B cell (primary cell): ENCODE measurements around the gene ANK3. TPM values are rescaled to one million over a fixed set of nuclear protein-coding genes. Genes with fewer than 3 reads are reported as not detected.

Source experiments
- ATAC-seq: fragments of 200-7000 bp; cut with Tn5 transposase; one replicate; pipeline ENCODE4 v1.10.0; 2021; ENCODE audit warnings: low read depth, mild to moderate bottlenecking, moderate number of reproducible peaks, moderate library complexity
- CTCF ChIA-PET: fragments of 350-600 bp; sonication (Branson Sonifier 250); formaldehyde crosslinking; loops from one replicate; lab custom pipeline; 2021; ENCODE audit warnings: antibody characterized with exemption, inconsistent platforms; lab: Charles Lee
- POLR2A ChIA-PET: fragments of 350-600 bp; sonication (Branson Sonifier 250); formaldehyde crosslinking; loops from one replicate; lab custom pipeline; 2021; ENCODE audit warnings: antibody characterized with exemption; lab: Charles Lee
- DNase-seq: peaks from one replicate; pipeline ENCODE4 v3.0.0; 2013
- H2AFZ ChIP-seq: 2 replicates; pipeline ENCODE4 v1.6.1; 2012; ENCODE audit warnings: mild to moderate bottlenecking, low read depth, low read length; ENCODE audit not compliant: insufficient read depth, poor library complexity, severe bottlenecking
- H3K27ac ChIP-seq, 2 donors: 1 replicate in 1 of 2; 2 replicates in 1 of 2; pipeline ENCODE4 v1.5.1; 2012 to 2013; ENCODE audit warnings: low read length in 2 of 2, mild to moderate bottlenecking in 2 of 2, moderate library complexity in 1 of 2
- H3K27me3 ChIP-seq, 4 experiments: fragments of 200-600 bp in 1 of 4; sonication (generic) in 1 of 4; replicated peaks in 1 of 4; 1 replicate in 2 of 4; 2 replicates in 2 of 4; pipeline versions ENCODE4 v1.6.1 to v1.7.0; 2013 to 2016; ENCODE audit warnings: low read length in 3 of 4, mild to moderate bottlenecking in 2 of 4, mixed read lengths in 1 of 4, moderate library complexity in 1 of 4; ENCODE audit not compliant: insufficient read depth in 4 of 4, control insufficient read depth in 3 of 4; ENCODE audit errors: control extremely low read depth in 1 of 4
- H3K36me3 ChIP-seq, 2 experiments: replicated peaks in 1 of 2; 1 replicate in 1 of 2; 2 replicates in 1 of 2; pipeline versions ENCODE4 v1.6.1 to v1.7.1; 2013; ENCODE audit warnings: low read length in 1 of 2; ENCODE audit not compliant: insufficient read depth in 2 of 2, control insufficient read depth in 1 of 2; ENCODE audit errors: control extremely low read depth in 1 of 2, extremely low read depth in 1 of 2
- H3K4me1 ChIP-seq, 2 donors: fragments of 200-600 bp in 1 of 2; sonication (generic) in 1 of 2; 1 replicate in 1 of 2; 2 replicates in 1 of 2; pipeline versions ENCODE4 v1.5.1 to v1.6.1; 2013 to 2017; ENCODE audit warnings: low read length in 2 of 2; ENCODE audit not compliant: control insufficient read depth in 2 of 2, insufficient read depth in 2 of 2
- H3K4me2 ChIP-seq: replicated peaks from 2 replicates; pipeline ENCODE3; 2012; ENCODE audit warnings: mild to moderate bottlenecking, low read depth, low read length; ENCODE audit not compliant: poor library complexity, severe bottlenecking
- H3K4me3 ChIP-seq, 5 experiments: fragments of 200-600 bp in 1 of 5; sonication (generic) in 1 of 5; 1 replicate in 3 of 5; 2 replicates in 2 of 5; pipeline versions ENCODE4 v1.5.1 to v1.7.0; 2011 to 2016; ENCODE audit warnings: low read length in 4 of 5, mild to moderate bottlenecking in 4 of 5, low read depth in 2 of 5, control low read depth in 1 of 5, moderate library complexity in 1 of 5; ENCODE audit not compliant: insufficient read depth in 1 of 5; ENCODE audit errors: control extremely low read depth in 1 of 5, extremely low read depth in 1 of 5
- H3K79me2 ChIP-seq: fragments of 200-600 bp; sonication (generic); one replicate; pipeline ENCODE4 v1.6.0; 2016; ENCODE audit warnings: low read length; ENCODE audit not compliant: control insufficient read depth, insufficient read depth
- H3K9ac ChIP-seq: fragments of 200-600 bp; sonication (generic); 2 replicates; pipeline ENCODE4 v1.6.1; 2017; ENCODE audit warnings: mild to moderate bottlenecking, low read length, moderate library complexity
- H3K9me3 ChIP-seq, 3 donors: one replicate each; pipeline versions ENCODE4 v1.6.1 to v1.7.1; 2013; ENCODE audit warnings: low read length in 2 of 3; ENCODE audit not compliant: control insufficient read depth in 2 of 3, insufficient read depth in 1 of 3; ENCODE audit errors: control extremely low read depth in 1 of 3
- H4K20me1 ChIP-seq: 2 replicates; pipeline ENCODE4 v1.6.0; 2012; ENCODE audit warnings: mild to moderate bottlenecking, low read length; ENCODE audit not compliant: insufficient read depth, control insufficient read depth, poor library complexity, severe bottlenecking
- H3K27ac Mint-ChIP-seq: one replicate; pipeline ENCODE4 v1.8.0; 2021; ENCODE audit warnings: mixed read lengths
- H3K27me3 Mint-ChIP-seq: one replicate; pipeline ENCODE4 v1.8.0; 2021; ENCODE audit warnings: mixed read lengths
- H3K4me1 Mint-ChIP-seq: one replicate; pipeline ENCODE4 v1.8.0; 2021; ENCODE audit warnings: mixed read lengths
- H3K4me3 Mint-ChIP-seq: one replicate; pipeline ENCODE4 v1.8.0; 2021; ENCODE audit warnings: mixed read lengths
- H3K9me3 Mint-ChIP-seq: one replicate; pipeline ENCODE4 v1.8.0; 2022; ENCODE audit warnings: mixed read lengths; ENCODE audit not compliant: insufficient read depth
- CTCF ChIP-seq: fragments of 200-600 bp; IDR thresholded peaks from one replicate; pipeline ENCODE4 v1.8.0; 2022; ENCODE audit warnings: antibody characterized with exemption, mild to moderate bottlenecking
- EZH2 ChIP-seq: IDR thresholded peaks from 2 replicates; pipeline ENCODE4 v1.6.1; 2012; ENCODE audit warnings: borderline replicate concordance, low read depth, mild to moderate bottlenecking, moderate library complexity, low read length; ENCODE audit not compliant: insufficient read depth, poor library complexity, severe bottlenecking
- WGBS: methylation state at CpG from one replicate; pipeline ENCODE4 v1.1.5; 2013; ENCODE audit warnings: missing lambda C conversion rate; ENCODE audit not compliant: insufficient coverage; 5-methylcytosine and 5-hydroxymethylcytosine counted together
- intact Hi-C: fragments of 100-400 bp; cut with micrococcal nuclease; formaldehyde crosslinking; loops from one replicate; pipeline ENCODE4 v1.10.0; 2022
- polyA plus RNA-seq: library from polyadenylated mRNA; depleted of rRNA; stranded (reverse); fragments of >200 nt; gene quantifications from 2 replicates; pipeline ENCODE4 v1.2.3, GENCODE V29; 2012
- total RNA-seq, 2 donors: library from RNA; stranded (reverse); fragments of 120-200 nt in 1 of 2; gene quantifications; 1 replicate in 1 of 2; 2 replicates in 1 of 2; pipeline versions ENCODE4 v1.2.3 to v1.2.4, GENCODE V29; 2013 to 2022

ANK3 gene
- total and polyA plus RNA-seq, 2 donors (not counting 1 experiment from before 2014, with no cell fraction given), result 4.9 to 21.6 TPM

- Histone ChIP-seq H3K9me3 (no peaks in the 10 kb centered on the region), H3K4me2 (no peak overlapping the region), H3K9ac (no peak overlapping the region), H2AFZ (no peak overlapping the region), H3K4me1 (no peaks in the 10 kb centered on the region), H3K4me3 (no peak overlapping the region), H3K36me3 (no peaks in the 10 kb centered on the region), H3K27me3 (no peaks in the 10 kb centered on the region), H3K27ac (no peak overlapping the region), H4K20me1 (no peaks in the 10 kb centered on the region), H3K79me2 (no peaks in the 10 kb centered on the region)
- ChIA-PET POLR2A (no interaction called here), CTCF (interaction anchor here (1.5 kb wide), 1 partner anchor 53 kb away, joined by 3 read pairs; no protein-coding TSS in a partner anchor)
- DNase-seq, result no peak
- no peaks in the 10 kb centered on the region for H3K27me3 Mint-ChIP-seq
- peaks cover 2% of the 10 kb centered on the region for H3K4me1 Mint-ChIP-seq
- no peak overlapping the region for H3K4me3 Mint-ChIP-seq
- H3K9me3 Mint-ChIP-seq, result no peaks in the 10 kb centered on the region
- 100% methylated on average over 1 of the region's 5 CpGs for WGBS
- no peak overlapping the region for H3K27ac Mint-ChIP-seq
- ATAC-seq, result no peak
- no peak for TF ChIP-seq EZH2
- no peak for TF ChIP-seq CTCF
- intact Hi-C loops, result no loop called here
Measured at GRCh38 chr10:60291344-60291930, 98.2 kb downstream of the ANK3 start.

- Mint-ChIP-seq H3K4me3 (no peak overlapping the region), H3K27me3 (no peaks in the 10 kb centered on the region), H3K27ac (no peak overlapping the region), H3K9me3 (no peaks in the 10 kb centered on the region), H3K4me1 (peaks cover 3% of the 10 kb centered on the region)
- H3K4me2 ChIP-seq, result no peak overlapping the region
- POLR2A ChIA-PET, result no interaction called here
- no peak overlapping the region for H3K4me3 ChIP-seq
- no peaks in the 10 kb centered on the region for H3K9me3 ChIP-seq
- H3K4me1 ChIP-seq, result peaks cover 0 to under 1% of the 10 kb centered on the region in 2 donors
- CTCF ChIA-PET, result interaction anchor here (0.9 to 1.5 kb wide), 3 partner anchors 9 to 143 kb away, joined by 3 to 4 read pairs (median 3); no protein-coding TSS in a partner anchor
- no peak for DNase-seq
- no peak overlapping the region for H2AFZ ChIP-seq
- no peak overlapping the region for H3K27ac ChIP-seq
- intact Hi-C loops, result no loop called here
- no peak overlapping the region for H3K9ac ChIP-seq
- H3K36me3 ChIP-seq, result no peaks in the 10 kb centered on the region
- H4K20me1 ChIP-seq, result no peaks in the 10 kb centered on the region
- no peaks in the 10 kb centered on the region for H3K79me2 ChIP-seq
- no peak for ATAC-seq
- TF ChIP-seq CTCF (no peak), EZH2 (no peak)
- H3K27me3 ChIP-seq, result no peaks in the 10 kb centered on the region
Measured at GRCh38 chr10:60290558-60290957, 99.1 kb downstream of the ANK3 start.
